Trophoblast cell (in vitro differentiated cells and primary cell): Measurements from ENCODE around the gene ZBTB24.

Experiments
- DNase-seq, 2 donors: peaks; one replicate each; pipeline ENCODE4 v3.0.0-alpha.2; 2016
- H2AFZ ChIP-seq: 2 replicates; pipeline ENCODE4 v1.6.1; 2013; ENCODE audit warnings: low read length, moderate library complexity, mild to moderate bottlenecking; ENCODE audit not compliant: insufficient read depth, poor library complexity
- H2AK5ac ChIP-seq: 2 replicates; pipeline ENCODE4 v1.6.1; 2013; ENCODE audit warnings: mild to moderate bottlenecking, low read length
- H2BK120ac ChIP-seq: 2 replicates; pipeline ENCODE4 v1.6.1; 2013; ENCODE audit warnings: low read length, mild to moderate bottlenecking, moderate library complexity; ENCODE audit not compliant: insufficient read depth, poor library complexity
- H2BK12ac ChIP-seq: 2 replicates; pipeline ENCODE4 v1.6.1; 2013; ENCODE audit warnings: mild to moderate bottlenecking, low read length, moderate library complexity
- H2BK5ac ChIP-seq: 2 replicates; pipeline ENCODE4 v1.6.1; 2013; ENCODE audit warnings: low read length, low read depth, moderate library complexity, mild to moderate bottlenecking; ENCODE audit not compliant: poor library complexity
- H3K14ac ChIP-seq: 2 replicates; pipeline ENCODE4 v1.6.1; 2013; ENCODE audit warnings: mild to moderate bottlenecking, low read length
- H3K18ac ChIP-seq: 2 replicates; pipeline ENCODE4 v1.6.1; 2013; ENCODE audit warnings: mild to moderate bottlenecking, low read length
- H3K23ac ChIP-seq: 2 replicates; pipeline ENCODE4 v1.6.1; 2013; ENCODE audit warnings: low read length
- H3K27ac ChIP-seq: 2 replicates; pipeline ENCODE4 v1.5.1; 2013; ENCODE audit warnings: low read depth, mild to moderate bottlenecking, inconsistent platforms, low read length, moderate library complexity
- H3K27me3 ChIP-seq: 2 replicates; pipeline ENCODE4 v1.6.1; 2013; ENCODE audit warnings: inconsistent platforms, mild to moderate bottlenecking, low read length, moderate library complexity; ENCODE audit not compliant: insufficient read depth
- H3K36me3 ChIP-seq, 2 experiments: 1 replicate in 1 of 2; 2 replicates in 1 of 2; pipeline ENCODE4 v1.6.1; 2013; ENCODE audit warnings: low read length in 2 of 2, mild to moderate bottlenecking in 2 of 2, moderate library complexity in 1 of 2; ENCODE audit not compliant: insufficient read depth in 2 of 2, control insufficient read depth in 1 of 2
- H3K4ac ChIP-seq: 2 replicates; pipeline ENCODE4 v1.6.1; 2013; ENCODE audit warnings: low read depth, mild to moderate bottlenecking, low read length, moderate library complexity
- H3K4me1 ChIP-seq, 2 experiments: 1 replicate in 1 of 2; 2 replicates in 1 of 2; pipeline ENCODE4 v1.6.1; 2013; ENCODE audit warnings: low read length in 2 of 2, mild to moderate bottlenecking in 2 of 2, moderate library complexity in 1 of 2; ENCODE audit not compliant: insufficient read depth in 2 of 2, control insufficient read depth in 1 of 2
- H3K4me2 ChIP-seq: 2 replicates; pipeline ENCODE4 v1.6.1; 2013; ENCODE audit warnings: inconsistent platforms, mild to moderate bottlenecking, low read length, moderate library complexity
- H3K4me3 ChIP-seq: 2 replicates; pipeline ENCODE4 v1.5.1; 2013; ENCODE audit warnings: mild to moderate bottlenecking, low read depth, low read length, inconsistent platforms
- H3K79me1 ChIP-seq: one replicate; pipeline ENCODE4 v1.6.1; 2013; ENCODE audit warnings: low read length
- H3K79me2 ChIP-seq: 2 replicates; pipeline ENCODE4 v1.6.1; 2013; ENCODE audit warnings: low read length, mild to moderate bottlenecking; ENCODE audit not compliant: control insufficient read depth, insufficient read depth, poor library complexity
- H3K9ac ChIP-seq: 2 replicates; pipeline ENCODE4 v1.6.1; 2013; ENCODE audit warnings: mild to moderate bottlenecking, low read length
- H3K9me3 ChIP-seq: 2 replicates; pipeline ENCODE4 v1.6.1; 2013; ENCODE audit warnings: low read depth, mild to moderate bottlenecking, control low read depth, inconsistent platforms, low read length; ENCODE audit not compliant: insufficient read depth
- H4K12ac ChIP-seq: 2 replicates; pipeline ENCODE4 v1.6.1; 2013; ENCODE audit warnings: low read depth, mild to moderate bottlenecking, low read length, moderate library complexity
- H4K8ac ChIP-seq: 2 replicates; pipeline ENCODE4 v1.6.1; 2013; ENCODE audit warnings: low read depth, mild to moderate bottlenecking, low read length, moderate library complexity
- H4K91ac ChIP-seq: one replicate; pipeline ENCODE4 v1.6.1; 2013; ENCODE audit warnings: low read depth, mild to moderate bottlenecking, low read length, moderate library complexity
- whole genome bisulfite sequencing: extraction: QIAGEN DNeasy Blood & Tissue Kit; methylation state at CpG from one replicate; pipeline ENCODE4 v1.1.7; 2013; ENCODE audit warnings: missing lambda C conversion rate; ENCODE audit not compliant: insufficient read length, insufficient coverage; ENCODE audit errors: extremely low coverage; 5-methylcytosine and 5-hydroxymethylcytosine counted together

The ZBTB24 gene

GRCh38 chr6:109457562-109457996 lies 25.4 kb downstream of the ZBTB24 start:
- no peak overlapping the region for H3K23ac ChIP-seq
- peak in 1 of 2 donors; percentile 66 for DNase-seq

GRCh38 chr6:109456710-109457561 lies 26.1 kb downstream of the ZBTB24 start:
- Histone ChIP-seq H3K18ac (no peak overlapping the region), H3K4me2 (peak overlapping the region; percentile 98), H3K79me2 (peaks cover 7% of the 10 kb centered on the region), H2BK12ac (no peak overlapping the region), H2AK5ac (no peak overlapping the region), H3K27me3 (no peaks in the 10 kb centered on the region), H4K12ac (no peak overlapping the region), H3K4me3 (no peak overlapping the region), H3K14ac (no peak overlapping the region), H4K8ac (no peak overlapping the region), H3K23ac (no peak overlapping the region), H3K4ac (no peak overlapping the region), H4K91ac (no peak overlapping the region), H3K36me3 (peaks cover 14 to 17% of the 10 kb centered on the region in 2 experiments), H2BK120ac (no peak overlapping the region), H3K9ac (no peak overlapping the region), H2BK5ac (no peak overlapping the region), H2AFZ (no peak overlapping the region), H3K79me1 (peaks cover 9% of the 10 kb centered on the region), H3K4me1 (peaks cover 5 to 9% of the 10 kb centered on the region in 2 experiments), H3K27ac (no peak overlapping the region), H3K9me3 (peaks cover 1% of the 10 kb centered on the region)
- DNase-seq, result peak in 1 of 2 donors; percentile 27
- WGBS, result no CpG with 5 or more reads among the region's 16 CpGs

More at GRCh38 chr6:109457562-109457996, 25.4 kb downstream of the ZBTB24 start:
- no peak overlapping the region for H4K8ac ChIP-seq
- H3K9ac ChIP-seq, result no peak overlapping the region
- peaks cover 5 to 9% of the 10 kb centered on the region in 2 experiments for H3K4me1 ChIP-seq
- H3K18ac ChIP-seq, result no peak overlapping the region
- no peak overlapping the region for H2BK12ac ChIP-seq
- no peak overlapping the region for H2AFZ ChIP-seq
- no peak overlapping the region for H2BK120ac ChIP-seq
- no peak overlapping the region for H3K4me2 ChIP-seq
- H4K91ac ChIP-seq, result no peak overlapping the region
- peaks cover 10 to 11% of the 10 kb centered on the region in 2 experiments for H3K36me3 ChIP-seq
- H3K4ac ChIP-seq, result no peak overlapping the region
- no peak overlapping the region for H3K4me3 ChIP-seq
- H3K14ac ChIP-seq, result no peak overlapping the region
- no peak overlapping the region for H4K12ac ChIP-seq
- no peak overlapping the region for H3K27ac ChIP-seq
- H2BK5ac ChIP-seq, result no peak overlapping the region
- no peaks in the 10 kb centered on the region for H3K27me3 ChIP-seq
- H3K79me1 ChIP-seq, result peaks cover 9% of the 10 kb centered on the region
- WGBS, result no CpG with 5 or more reads among the region's 6 CpGs
- H3K79me2 ChIP-seq, result peaks cover 7% of the 10 kb centered on the region
- peaks cover 1% of the 10 kb centered on the region for H3K9me3 ChIP-seq
- H2AK5ac ChIP-seq, result no peak overlapping the region

- no peak overlapping the region for H3K23ac ChIP-seq
- peaks cover 1% of the 10 kb centered on the region for H3K9me3 ChIP-seq
- no peaks in the 10 kb centered on the region for H3K27me3 ChIP-seq
- peak overlapping the region; percentile 75 for H2AK5ac ChIP-seq
- H3K36me3 ChIP-seq, result peaks cover 21 to 22% of the 10 kb centered on the region in 2 experiments
- H3K14ac ChIP-seq, result peak overlapping the region; percentile 53
- no CpG with 5 or more reads among the region's 38 CpGs for WGBS
- peak overlapping the region; percentile 6 for H2BK5ac ChIP-seq
- peak overlapping the region; percentile 79 for H3K4me3 ChIP-seq
- H3K4me1 ChIP-seq, result peaks cover 5 to 9% of the 10 kb centered on the region in 2 experiments
- peak overlapping the region; percentile 79 for H2AFZ ChIP-seq
- H2BK12ac ChIP-seq, result no peak overlapping the region
- H3K27ac ChIP-seq, result peak overlapping the region; percentile 10
- H4K8ac ChIP-seq, result peak overlapping the region; percentile 79
- peaks cover 7% of the 10 kb centered on the region for H3K79me2 ChIP-seq
- H3K4ac ChIP-seq, result peak overlapping the region; percentile 47
- H3K79me1 ChIP-seq, result peaks cover 9% of the 10 kb centered on the region
- H2BK120ac ChIP-seq, result peak overlapping the region; percentile 40
- H3K9ac ChIP-seq, result peak overlapping the region; percentile 80
- H3K4me2 ChIP-seq, result peak overlapping the region; percentile 98
- DNase-seq, result no peak
- peak overlapping the region; percentile 78 for H4K12ac ChIP-seq
- peak overlapping the region; percentile 60 for H4K91ac ChIP-seq
- peak overlapping the region; percentile 86 for H3K18ac ChIP-seq
Observed at GRCh38 chr6:109456111-109456583, 26.9 kb downstream of the ZBTB24 start.

- Histone ChIP-seq H3K18ac (peak within 1 kb of the TSS; percentile 86), H2BK5ac (peak within 1 kb of the TSS; percentile 32), H3K9me3 (peaks cover 1% of the 10 kb centered on the region), H2BK120ac (peak within 1 kb of the TSS; percentile 73), H3K79me1 (peaks cover 9% of the 10 kb centered on the region), H4K91ac (peak within 1 kb of the TSS; percentile 93), H3K36me3 (peaks cover 21 to 22% of the 10 kb centered on the region in 2 experiments), H3K9ac (peak within 1 kb of the TSS; percentile 80), H4K12ac (peak within 1 kb of the TSS; percentile 83), H4K8ac (peak within 1 kb of the TSS; percentile 83), H3K14ac (peak within 1 kb of the TSS; percentile 90), H2BK12ac (no peak within 1 kb of the TSS), H3K4me2 (peak within 1 kb of the TSS; percentile 98), H3K4me1 (peaks cover 5 to 9% of the 10 kb centered on the region in 2 experiments), H3K27me3 (no peaks in the 10 kb centered on the region), H3K4ac (peak within 1 kb of the TSS; percentile 56), H3K27ac (peak within 1 kb of the TSS; percentile 10), H2AK5ac (peak within 1 kb of the TSS; percentile 75), H3K4me3 (peak within 1 kb of the TSS; percentile 79), H3K23ac (no peak within 1 kb of the TSS), H3K79me2 (peaks cover 7% of the 10 kb centered on the region), H2AFZ (peak within 1 kb of the TSS; percentile 79)
- no CpG with 5 or more reads among the region's 70 CpGs for WGBS
- peak; percentile 36 to 56 for DNase-seq
Observed at GRCh38 chr6:109455437-109456110, 27.4 kb downstream of the ZBTB24 start, which contains the start of gene MICAL1. Gene MICAL1, minus strand, starts transcription at chr6:109455772. Its CDS starts 1,576 bp downstream, at chr6:109454196.
